Left lobe of liver (tissue), 2 donors: ENCODE measurements around the gene KIF5B. TPM values are rescaled to one million over a fixed set of nuclear protein-coding genes. Genes with fewer than 3 reads are reported as not detected.
A peak's percentile ranks its signal among the peaks of the same experiment; 100 is the strongest.
"Not testable (repeated sequence)": the region's sequence is repeated elsewhere in the genome, so short reads cannot be mapped to it uniquely, and the experiment has no call there.

Experiments
- ATAC-seq: fragments of 200-7000 bp; cut with Tn5 transposase; one replicate; pipeline ENCODE4 v1.9.1; 2020; ENCODE audit warnings: mild to moderate bottlenecking, moderate library complexity
- DNase-seq: peaks from one replicate; pipeline ENCODE4 v3.0.0-alpha.2; 2020; ENCODE audit warnings: low spot score
- total RNA-seq: library from RNA; stranded (reverse); gene quantifications from one replicate; pipeline ENCODE4 v1.2.1, GENCODE V29; 2021
- donor health status: DM: no; HTN: no; CAD: no; lungs with moderate emphysema.
- donor health status: DM: no; HTN: yes; CAD: no.

Gene KIF5B
- 14.9 TPM for total RNA-seq

DNA sequence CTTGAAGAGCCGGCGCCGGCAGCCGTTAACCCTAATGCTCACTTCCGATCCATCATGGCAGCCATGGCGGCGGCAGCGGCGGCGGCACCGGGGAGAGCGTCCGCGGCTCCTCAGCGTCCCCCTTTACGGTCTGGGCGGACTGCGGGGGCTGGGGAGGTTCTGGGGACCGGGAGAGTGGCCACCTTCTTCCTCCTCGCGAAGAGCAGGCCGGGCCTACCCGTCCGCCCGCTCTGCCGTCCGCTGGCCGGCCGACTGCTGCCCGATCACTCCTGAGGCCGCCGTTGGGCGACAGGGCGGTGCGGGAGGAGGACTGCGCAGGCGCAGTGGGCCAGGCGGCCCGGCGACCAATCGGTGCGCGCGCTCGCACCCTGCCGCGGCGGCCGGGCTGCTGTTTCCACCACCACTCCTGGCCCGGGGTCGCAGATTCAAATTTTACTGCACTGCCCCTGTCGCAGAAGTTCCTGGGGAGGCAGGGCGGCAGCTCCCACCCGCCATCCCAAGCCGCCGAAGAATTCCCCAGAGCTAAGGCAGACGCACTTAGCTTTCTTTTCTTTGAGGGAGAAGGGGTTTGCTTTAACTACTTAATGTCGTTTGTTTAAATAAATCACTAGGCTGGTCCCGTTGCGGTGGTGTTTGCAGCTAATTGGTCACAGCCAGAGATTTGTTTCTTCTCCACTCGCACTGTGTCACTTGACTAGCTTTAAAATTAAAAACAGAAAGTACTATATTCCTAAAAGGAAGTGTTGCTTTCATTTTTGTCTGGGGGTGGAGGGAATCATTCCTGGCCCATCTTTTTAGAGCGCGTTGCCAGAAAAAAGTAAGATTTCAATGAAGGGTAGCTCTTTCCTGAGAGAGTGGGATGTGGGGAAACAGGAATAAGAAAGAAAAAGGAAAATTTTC, at the start of gene KIF5B:
Gene KIF5B, minus strand, starts transcription at position 290 of the 900 bp plus-strand sequence. CDS start 452 bp downstream, outside the sequence.
- DNase-seq (peak; percentile 93), ATAC-seq (peak; percentile 89)

GRCh38 chr10:32105782-32106382, 49.7 kb upstream of the KIF5B start:
- no peak for DNase-seq
- ATAC-seq, result peak; percentile 59

GRCh38 chr10:32104622-32105509, 48.6 kb upstream of the KIF5B start:
- ATAC-seq, result no peak
- no peak for DNase-seq

GRCh38 chr10:32104181-32104580, 48.0 kb upstream of the KIF5B start:
- DNase-seq, result no peak
- no peak for ATAC-seq

DNA sequence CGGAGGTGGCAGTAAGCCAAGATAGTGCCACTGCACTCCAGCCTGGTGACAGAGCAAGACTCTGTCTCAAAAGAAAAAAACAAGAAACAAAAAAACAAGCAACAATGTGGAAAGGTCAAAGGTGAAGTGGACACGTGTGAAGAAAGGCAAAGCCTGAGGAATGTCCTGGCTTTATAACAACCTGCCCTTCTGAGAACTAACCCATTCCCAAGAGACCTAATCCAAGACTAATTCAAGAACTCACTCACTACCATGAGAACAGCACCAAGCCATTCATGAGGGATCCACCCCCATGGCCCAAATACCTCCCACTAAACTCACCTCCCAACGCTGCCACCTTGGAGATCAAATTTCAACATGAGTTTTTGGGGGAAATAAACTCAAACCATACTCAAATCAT, 47.5 kb upstream of the KIF5B start:
- DNase-seq (no peak), ATAC-seq (no peak)

DNA sequence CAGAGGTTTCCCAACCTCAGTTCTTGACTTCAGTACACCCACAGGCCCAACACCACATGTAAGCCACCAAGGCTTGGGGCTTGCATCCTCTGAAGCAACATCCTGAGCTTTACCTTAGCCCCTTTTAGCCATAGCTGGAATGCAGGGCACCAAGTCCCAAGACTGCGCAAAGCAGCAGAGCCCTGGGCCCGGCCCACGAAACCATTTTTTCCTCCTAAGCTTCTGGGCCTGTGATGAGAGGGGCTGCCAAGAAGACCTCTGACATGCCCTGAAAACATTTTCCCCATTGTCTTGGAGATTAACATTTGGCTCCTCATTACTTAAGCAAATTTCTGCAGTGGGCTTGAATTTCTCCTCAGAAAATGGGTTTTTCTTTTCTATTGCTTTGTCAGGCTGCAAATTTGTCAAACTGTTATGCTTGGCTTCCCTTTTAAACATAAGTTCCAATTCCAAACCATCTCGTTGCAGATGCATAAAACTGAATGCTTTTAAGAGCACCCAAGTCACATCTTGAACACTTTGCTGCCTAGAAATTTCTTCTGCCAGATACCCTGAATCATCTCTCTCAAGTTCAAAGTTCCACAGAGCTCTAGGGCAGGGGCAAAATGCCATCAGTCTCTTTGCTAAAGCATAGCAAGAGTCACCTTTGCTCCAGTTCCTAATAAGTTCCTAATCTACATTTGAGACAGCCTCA, 42.5 kb upstream of the KIF5B start:
- not testable (repeated sequence) for DNase-seq, ATAC-seq

DNA sequence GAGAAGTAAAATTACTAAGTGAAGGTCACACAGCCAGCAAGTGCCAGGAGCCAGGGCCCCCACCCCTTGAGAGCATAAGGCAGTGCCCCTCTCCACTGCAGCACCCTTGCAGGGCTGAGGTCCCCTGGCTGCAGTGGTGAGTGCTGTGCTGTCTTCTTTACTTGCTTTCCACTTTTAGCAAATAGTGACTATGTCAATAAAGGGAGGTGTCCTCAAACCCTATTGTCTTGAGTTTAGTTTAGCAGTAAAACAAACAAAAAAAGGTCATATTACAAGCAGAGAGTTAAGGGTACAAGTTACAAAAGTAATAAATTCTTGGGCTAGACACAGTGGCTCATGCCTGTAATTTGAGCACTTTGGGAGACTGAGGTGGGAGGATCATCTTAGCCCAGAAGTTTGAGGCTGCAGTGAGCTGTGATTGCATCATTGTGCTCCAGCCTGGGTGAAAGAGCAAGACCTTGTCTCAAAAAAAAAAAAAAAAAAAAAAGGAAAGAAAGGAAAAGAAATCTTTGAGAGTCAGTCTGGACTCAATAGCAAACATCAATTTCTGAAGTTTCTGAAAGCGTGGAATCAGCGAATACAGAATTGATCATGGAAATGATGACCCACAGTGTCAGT, 39.0 kb upstream of the KIF5B start:
- ATAC-seq, result no peak
- DNase-seq, result no peak

GRCh38 chr10:32093650-32094049, 37.4 kb upstream of the KIF5B start:
- ATAC-seq (no peak), DNase-seq (no peak)

GRCh38 chr10:32091046-32091445, 34.8 kb upstream of the KIF5B start:
- ATAC-seq (no peak), DNase-seq (no peak)

DNA sequence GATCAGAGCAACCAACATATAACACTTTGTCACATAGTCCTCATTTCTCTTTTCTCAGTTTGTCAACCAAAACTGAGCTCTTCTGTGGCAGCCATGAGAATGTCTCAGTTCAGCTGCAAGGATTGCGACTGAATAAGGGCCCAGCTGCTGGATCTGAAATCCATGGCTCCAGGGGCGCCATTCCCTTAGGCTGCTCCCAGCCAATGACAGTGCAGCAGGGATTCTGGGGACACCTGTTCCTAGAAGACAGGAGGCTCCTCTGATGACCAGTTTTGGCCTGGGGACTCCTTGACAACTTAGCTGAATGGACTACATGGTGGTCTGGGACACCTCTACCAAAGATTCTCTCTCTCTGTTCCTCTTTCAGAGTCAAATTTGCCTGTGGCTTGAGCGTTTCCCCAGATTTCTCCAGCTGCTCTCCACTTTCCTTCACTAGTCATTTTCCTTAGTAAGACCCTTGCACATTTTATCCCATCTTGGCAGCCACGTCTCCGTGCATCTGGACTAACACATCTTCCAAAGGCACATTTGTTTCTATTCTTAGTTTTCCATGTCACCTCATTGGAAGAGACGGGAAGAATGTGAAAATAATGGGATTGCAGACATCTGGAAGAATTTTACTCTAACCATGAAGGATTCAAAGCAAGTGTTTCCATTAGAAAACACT, 28.1 kb upstream of the KIF5B start:
- no peak for DNase-seq
- ATAC-seq, result no peak

DNA sequence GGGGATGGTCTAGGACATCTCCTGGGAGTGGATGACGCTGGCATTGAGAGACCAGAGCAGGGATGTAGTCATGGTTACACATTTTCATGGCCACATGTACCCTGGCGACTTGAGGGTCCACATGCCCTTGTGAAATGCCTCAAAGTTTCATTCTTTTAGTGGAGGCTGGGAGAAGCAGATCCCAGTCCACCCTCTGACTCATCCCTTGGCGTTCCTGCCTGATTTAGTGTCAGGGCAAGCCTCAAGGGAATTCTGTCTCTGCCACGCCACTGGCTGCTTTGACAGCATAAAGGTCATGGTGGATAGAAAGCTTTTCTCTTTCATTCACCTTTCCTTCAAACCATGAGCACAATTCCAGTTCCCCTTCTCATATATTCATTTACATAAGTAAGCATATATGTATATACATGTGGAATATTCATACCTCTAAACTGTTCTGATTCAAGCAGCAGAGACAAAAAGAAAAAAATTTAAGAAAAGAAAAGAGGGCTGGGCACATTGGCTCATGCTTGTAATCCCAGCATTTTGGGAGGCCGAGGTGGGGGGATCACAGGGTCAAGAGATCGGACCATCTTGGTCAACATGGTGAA, 21.8 kb upstream of the KIF5B start:
- ATAC-seq (no peak), DNase-seq (no peak)

DNA sequence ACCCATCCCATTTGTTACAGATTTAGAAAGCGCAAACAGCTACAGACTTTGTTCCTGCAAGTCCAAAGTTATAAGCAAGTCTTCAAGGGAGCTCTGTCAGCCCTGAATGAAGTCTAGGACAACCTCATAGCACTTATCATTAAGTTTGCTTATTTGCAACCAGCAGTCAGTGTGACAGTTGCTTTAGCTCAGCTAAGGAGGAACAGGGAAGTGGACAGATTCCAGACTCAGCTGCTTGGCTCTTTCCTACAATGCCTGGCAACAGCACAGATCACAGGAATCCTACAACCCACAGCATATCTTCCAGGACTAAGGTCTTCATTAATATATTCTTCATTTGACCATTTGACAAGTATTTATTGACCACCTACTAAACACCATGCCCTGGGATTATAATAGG, 17.4 kb upstream of the KIF5B start:
- no peak for DNase-seq
- peak; percentile 17 for ATAC-seq

DNA sequence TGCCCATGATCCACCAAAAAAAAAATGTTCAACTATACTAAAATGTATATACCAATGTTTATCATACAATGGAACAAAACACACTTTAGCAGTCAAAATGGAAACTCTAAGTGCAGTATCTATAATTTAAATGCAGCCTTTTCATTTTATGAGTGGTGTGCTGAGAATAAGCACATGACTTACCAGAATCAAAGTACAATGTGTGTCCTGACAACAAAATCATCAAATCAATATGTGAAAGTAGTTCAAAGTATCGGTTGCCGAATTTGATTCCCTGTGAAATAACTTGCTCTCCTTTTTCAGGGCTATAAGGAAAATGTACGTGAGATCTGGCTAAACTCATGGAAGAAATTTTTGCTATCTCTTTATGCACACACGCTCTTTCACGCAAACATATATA, 16.9 kb upstream of the KIF5B start:
- DNase-seq (no peak), ATAC-seq (peak; percentile 32)

- no peak for ATAC-seq
Observed at GRCh38 chr10:32072025-32072800, 16.0 kb upstream of the KIF5B start.

GRCh38 chr10:32070645-32071044, 14.4 kb upstream of the KIF5B start:
- no peak for ATAC-seq
- no peak for DNase-seq

More at GRCh38 chr10:32072025-32072800, 16.0 kb upstream of the KIF5B start:
- DNase-seq, result no peak

- ATAC-seq (no peak), DNase-seq (no peak)
Observed at GRCh38 chr10:32068569-32068968, 12.3 kb upstream of the KIF5B start.

GRCh38 chr10:32067931-32068330, 11.7 kb upstream of the KIF5B start:
- not testable (repeated sequence) for ATAC-seq, DNase-seq

- DNase-seq (no peak), ATAC-seq (peak; percentile 53)
Observed at GRCh38 chr10:32065856-32066255, 9.6 kb upstream of the KIF5B start.
